Measurements from ENCODE around the gene USP22. TPM values are rescaled to one million over a fixed set of nuclear protein-coding genes. Genes with fewer than 3 reads are reported as not detected.

USP22 gene
- total RNA-seq, 2 donors from 2014 or later = 379 to 396 TPM

GRCh38 chr17:21077281-21077680 lies 34.5 kb upstream of the USP22 start:
- peaks cover 2% of the 10 kb centered on the region for H3K36me3 Mint-ChIP-seq (ENCODE audit: low read depth)
- Histone ChIP-seq H3K27ac (ENCODE audit: low read depth, low read length) (no peak overlapping the region), H3K4me3 (ENCODE audit: low read length) (no peak overlapping the region), H3K9ac (ENCODE audit: extremely low read depth, low read length, poor library complexity, severe bottlenecking) (no peak overlapping the region), H3K9me3 (ENCODE audit: control insufficient read depth, low read length) (peaks cover 24% of the 10 kb centered on the region), H3K27me3 (ENCODE audit: control insufficient read depth, insufficient read depth, low read length, poor library complexity, severe bottlenecking) (no peaks in the 10 kb centered on the region), H3K36me3 (ENCODE audit: control insufficient read depth, insufficient read depth, low read length) (no peaks in the 10 kb centered on the region), H3K4me1 (ENCODE audit: control insufficient read depth, insufficient read depth, low read length) (no peaks in the 10 kb centered on the region)
- no peak overlapping the region for H3K4me3 Mint-ChIP-seq
- peaks cover 7% of the 10 kb centered on the region for H3K27me3 Mint-ChIP-seq (ENCODE audit: insufficient read depth)
- H3K9me3 Mint-ChIP-seq = peaks cover 17% of the 10 kb centered on the region
- 84 to 95% methylated on average over 2 of the region's 2 CpGs for WGBS, 2 experiments (ENCODE audit: insufficient coverage in 1 of 2, insufficient read length in 1 of 2)
- no peak for TF ChIP-seq CTCF (conservative IDR thresholded peaks at IDR 0.05)
- H3K4me1 Mint-ChIP-seq = peaks cover 4% of the 10 kb centered on the region
- no peak overlapping the region for H3K27ac Mint-ChIP-seq
- no peak for DNase-seq

- Histone ChIP-seq H3K36me3 (ENCODE audit: control insufficient read depth, insufficient read depth, low read length) (no peaks in the 10 kb centered on the region), H3K27me3 (ENCODE audit: control insufficient read depth, insufficient read depth, low read length, poor library complexity, severe bottlenecking) (no peaks in the 10 kb centered on the region), H3K9ac (ENCODE audit: extremely low read depth, low read length, poor library complexity, severe bottlenecking) (no peak overlapping the region), H3K4me1 (ENCODE audit: control insufficient read depth, insufficient read depth, low read length) (no peaks in the 10 kb centered on the region), H3K4me3 (ENCODE audit: low read length) (no peak overlapping the region), H3K9me3 (ENCODE audit: control insufficient read depth, low read length) (peaks cover 15% of the 10 kb centered on the region), H3K27ac (ENCODE audit: low read depth, low read length) (no peak overlapping the region)
- Mint-ChIP-seq H3K36me3 (ENCODE audit: low read depth) (peaks cover 2% of the 10 kb centered on the region), H3K27ac (no peak overlapping the region), H3K4me3 (no peak overlapping the region), H3K27me3 (ENCODE audit: insufficient read depth) (peaks cover 7% of the 10 kb centered on the region), H3K4me1 (peaks cover 4% of the 10 kb centered on the region), H3K9me3 (peaks cover 12% of the 10 kb centered on the region)
- no peak for TF ChIP-seq CTCF (conservative IDR thresholded peaks at IDR 0.05)
- WGBS, 2 experiments (ENCODE audit: insufficient coverage in 1 of 2, insufficient read length in 1 of 2) = 91 to 97% methylated on average over 3 of the region's 3 CpGs
- DNase-seq = no peak
Observed at GRCh38 chr17:21076242-21076641, 33.4 kb upstream of the USP22 start.

GRCh38 chr17:21075739-21076085 lies 32.9 kb upstream of the USP22 start:
- H3K4me3 Mint-ChIP-seq = no peak overlapping the region
- peaks cover 2% of the 10 kb centered on the region for H3K36me3 Mint-ChIP-seq (ENCODE audit: low read depth)
- H3K27ac Mint-ChIP-seq = no peak overlapping the region
- H3K4me1 Mint-ChIP-seq = peaks cover 4% of the 10 kb centered on the region
- H3K27me3 Mint-ChIP-seq (ENCODE audit: insufficient read depth) = peaks cover 7% of the 10 kb centered on the region
- no peak overlapping the region for H3K9ac ChIP-seq (ENCODE audit: extremely low read depth, low read length, poor library complexity, severe bottlenecking)
- no peaks in the 10 kb centered on the region for H3K36me3 ChIP-seq (ENCODE audit: control insufficient read depth, insufficient read depth, low read length)
- no peak for DNase-seq
- H3K27me3 ChIP-seq (ENCODE audit: control insufficient read depth, insufficient read depth, low read length, poor library complexity, severe bottlenecking) = no peaks in the 10 kb centered on the region
- no peaks in the 10 kb centered on the region for H3K4me1 ChIP-seq (ENCODE audit: control insufficient read depth, insufficient read depth, low read length)
- H3K9me3 Mint-ChIP-seq = peaks cover 8% of the 10 kb centered on the region
- H3K27ac ChIP-seq (ENCODE audit: low read depth, low read length) = no peak overlapping the region
- H3K9me3 ChIP-seq (ENCODE audit: control insufficient read depth, low read length) = peaks cover 10% of the 10 kb centered on the region
- no peak overlapping the region for H3K4me3 ChIP-seq (ENCODE audit: low read length)
- TF ChIP-seq CTCF (conservative IDR thresholded peaks at IDR 0.05) = no peak
- WGBS, 2 experiments (ENCODE audit: insufficient coverage in 1 of 2, insufficient read length in 1 of 2) = 94 to 96% methylated on average over 8 to 11 of the region's 11 CpGs
